ENCODE measurements around the gene CHMP4B.

The CHMP4B gene, protein sequence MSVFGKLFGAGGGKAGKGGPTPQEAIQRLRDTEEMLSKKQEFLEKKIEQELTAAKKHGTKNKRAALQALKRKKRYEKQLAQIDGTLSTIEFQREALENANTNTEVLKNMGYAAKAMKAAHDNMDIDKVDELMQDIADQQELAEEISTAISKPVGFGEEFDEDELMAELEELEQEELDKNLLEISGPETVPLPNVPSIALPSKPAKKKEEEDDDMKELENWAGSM

DNA sequence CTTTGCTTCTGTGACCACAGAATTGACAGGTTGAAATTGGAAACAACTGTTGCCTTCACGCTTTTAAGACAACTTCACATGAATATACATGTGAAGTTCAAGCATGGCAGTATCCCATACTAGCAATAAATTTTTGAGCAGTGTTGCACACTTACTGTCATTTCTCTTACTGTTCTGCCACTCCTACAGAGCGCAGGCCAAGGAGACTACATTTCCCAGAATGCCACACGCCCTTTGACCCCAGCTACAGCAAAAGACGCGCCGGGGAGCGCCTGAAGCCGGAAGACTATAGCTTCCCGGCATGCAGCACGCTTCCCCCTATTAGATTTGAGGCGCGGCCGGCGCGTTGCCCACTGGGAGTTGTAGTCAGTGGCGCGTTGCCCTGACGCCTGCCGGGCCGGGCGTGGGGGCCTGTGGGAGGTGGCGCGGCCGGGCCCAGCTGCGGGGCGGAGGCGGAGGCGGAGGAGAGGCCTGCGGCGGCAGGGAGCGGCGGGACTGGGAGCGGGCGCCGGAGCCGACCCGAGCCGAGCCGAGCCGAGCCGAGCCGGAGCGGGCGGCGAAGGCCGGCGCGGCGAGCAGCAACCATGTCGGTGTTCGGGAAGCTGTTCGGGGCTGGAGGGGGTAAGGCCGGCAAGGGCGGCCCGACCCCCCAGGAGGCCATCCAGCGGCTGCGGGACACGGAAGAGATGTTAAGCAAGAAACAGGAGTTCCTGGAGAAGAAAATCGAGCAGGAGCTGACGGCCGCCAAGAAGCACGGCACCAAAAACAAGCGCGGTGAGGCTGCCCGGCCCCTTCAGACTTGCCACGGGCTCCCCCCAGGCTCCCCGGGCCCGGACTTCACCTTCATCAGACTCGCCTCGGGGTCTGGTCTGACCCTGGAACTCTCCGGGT lies at the start of gene CHMP4B:
Gene CHMP4B (plus strand): TSS at position 464 of the 891 bp plus-strand sequence. CDS start 121 bp downstream, at position 585.
- DNase-seq (ENCODE audit: low spot score) = peak; percentile 98

- DNase-seq (ENCODE audit: low spot score) = no peak
These were observed 49.4 kb upstream of the CHMP4B start for GRCh38 chr20:33761698-33762250.

DNA sequence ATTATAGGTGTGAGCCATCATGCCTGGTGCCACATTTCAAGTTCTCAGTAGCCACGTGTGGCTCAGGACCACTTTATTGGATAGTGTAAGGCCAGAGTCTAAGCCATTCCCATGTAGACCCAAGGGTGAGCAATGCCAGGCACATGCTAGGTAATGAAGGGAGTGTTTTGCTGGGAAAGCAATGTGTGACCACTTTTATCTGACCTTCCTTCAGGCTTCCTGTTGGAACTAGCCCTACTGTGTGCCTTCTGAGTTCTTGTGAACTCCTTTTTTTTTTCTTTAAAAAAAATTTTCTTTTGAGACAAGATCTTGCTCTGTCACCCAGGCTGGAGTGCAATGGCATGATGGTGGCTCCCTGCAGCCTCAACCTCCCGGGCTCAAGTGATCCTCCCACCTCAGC lies 46.0 kb upstream of the CHMP4B start:
- no peak for DNase-seq (ENCODE audit: low spot score)

GRCh38 chr20:33765592-33765991 lies 45.6 kb upstream of the CHMP4B start:
- no peak for DNase-seq (ENCODE audit: low spot score)

DNA sequence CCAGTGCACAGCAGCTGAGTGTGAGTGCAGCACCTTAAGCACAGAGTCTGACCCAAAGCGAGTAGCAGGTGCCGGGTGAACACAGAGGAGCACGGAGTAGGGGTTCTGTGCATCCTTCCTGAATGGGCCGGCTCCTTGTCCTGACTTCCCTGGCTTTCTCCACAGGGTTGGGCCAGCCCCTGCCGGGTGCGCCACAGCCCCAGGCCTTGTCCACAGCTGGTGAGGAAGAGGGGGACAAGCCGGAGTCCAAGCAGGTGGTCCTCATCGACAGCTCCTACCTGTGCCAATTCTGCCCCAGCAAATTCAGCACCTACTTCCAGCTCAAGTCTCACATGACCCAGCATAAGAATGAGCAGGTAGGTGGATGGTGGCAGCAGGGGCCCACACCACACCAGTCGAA lies 44.5 kb upstream of the CHMP4B start:
- no peak for DNase-seq (ENCODE audit: low spot score)

GRCh38 chr20:33767777-33768138 lies 43.4 kb upstream of the CHMP4B start:
- no peak for DNase-seq (ENCODE audit: low spot score)

- no peak for DNase-seq (ENCODE audit: low spot score)
These were observed 42.1 kb upstream of the CHMP4B start for GRCh38 chr20:33769043-33769442.

DNA sequence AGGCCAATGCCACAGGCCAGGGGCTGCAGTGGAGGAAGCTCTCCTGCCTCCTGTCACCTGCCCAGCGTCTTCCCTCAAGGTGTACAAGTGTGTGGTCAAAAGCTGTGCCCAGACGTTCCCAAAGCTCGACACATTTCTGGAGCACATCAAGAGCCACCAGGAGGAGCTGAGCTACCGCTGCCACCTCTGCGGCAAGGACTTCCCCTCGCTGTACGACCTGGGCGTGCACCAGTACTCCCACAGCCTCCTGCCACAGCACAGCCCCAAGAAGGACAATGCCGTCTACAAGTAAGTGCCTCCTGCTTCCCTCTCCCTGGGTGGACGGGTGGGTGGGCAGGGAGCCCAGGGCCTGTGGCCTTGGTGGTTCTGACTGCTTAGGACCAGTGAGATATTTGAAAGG lies 41.1 kb upstream of the CHMP4B start:
- DNase-seq (ENCODE audit: low spot score) = no peak

DNA sequence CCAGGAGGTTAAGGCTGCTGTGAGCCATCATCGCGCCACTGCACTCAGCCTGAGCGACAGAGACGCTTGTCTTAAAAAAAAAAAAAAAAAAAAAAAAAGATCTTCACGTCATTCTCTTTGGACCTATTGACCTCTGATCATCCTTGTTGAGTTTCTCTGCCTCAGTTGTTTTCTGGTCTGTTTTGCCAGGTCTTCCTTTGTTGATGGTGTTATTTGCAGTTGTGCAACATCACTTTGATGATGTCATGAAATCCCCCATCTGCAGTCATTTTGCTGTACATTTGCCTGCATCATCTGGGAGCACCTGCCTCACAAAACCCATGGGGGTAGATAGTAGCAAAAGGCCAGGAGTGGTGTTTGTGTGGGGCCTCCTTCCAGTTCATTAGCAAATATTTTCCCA lies 39.2 kb upstream of the CHMP4B start:
- DNase-seq (ENCODE audit: low spot score) = no peak

GRCh38 chr20:33772439-33772838 lies 38.7 kb upstream of the CHMP4B start:
- DNase-seq (ENCODE audit: low spot score) = no peak

DNA sequence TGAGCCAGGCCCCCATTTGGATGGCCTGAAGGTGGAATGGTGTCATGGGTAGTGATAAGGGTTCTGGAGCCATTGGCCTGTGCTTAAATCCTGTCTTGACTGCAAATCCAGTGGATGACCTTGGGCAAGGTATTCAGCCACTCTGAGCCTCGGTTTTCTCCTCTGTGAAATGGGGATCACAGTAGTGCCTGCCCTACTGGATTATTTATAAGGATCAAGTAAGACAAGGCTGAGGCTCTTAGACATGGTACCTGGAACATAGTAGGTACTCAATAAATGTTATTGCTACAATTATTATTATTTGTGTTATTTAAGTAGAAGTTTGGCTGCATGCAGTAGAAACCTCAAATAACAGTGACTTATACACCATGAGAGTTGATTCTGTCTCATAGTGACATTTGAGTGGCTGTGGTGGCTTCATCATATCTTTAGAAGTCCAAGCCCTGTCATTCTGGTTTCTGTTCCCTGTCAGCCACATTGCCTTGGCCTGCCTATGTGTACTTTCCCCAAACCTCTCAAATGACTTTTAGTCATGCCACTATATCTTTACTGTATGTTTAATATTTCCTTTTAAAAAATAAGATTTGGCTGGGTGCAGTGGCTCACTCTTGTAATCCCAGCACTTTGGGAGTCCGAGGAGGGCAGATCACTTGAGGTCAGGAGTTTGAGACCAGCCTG lies 37.6 kb upstream of the CHMP4B start:
- DNase-seq (ENCODE audit: low spot score) = no peak

DNA sequence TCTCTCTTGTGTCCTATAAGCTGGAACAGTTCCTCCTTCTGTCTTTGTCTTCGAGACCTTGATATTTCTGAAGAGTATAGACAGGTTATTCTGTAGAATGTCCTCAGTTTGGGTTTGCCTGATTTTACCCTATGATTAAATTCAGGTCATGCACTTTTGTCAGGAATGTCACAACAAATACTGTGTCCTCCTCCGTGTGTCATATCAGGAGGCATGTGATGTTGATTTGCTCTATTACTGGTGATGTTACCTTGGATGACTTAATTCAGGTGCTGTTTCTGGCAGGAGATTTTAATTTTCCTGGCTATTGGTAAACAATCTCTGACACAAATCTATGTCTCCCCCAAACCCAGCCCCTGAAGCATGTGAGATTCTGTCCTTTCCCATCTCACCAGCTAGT lies 33.3 kb upstream of the CHMP4B start:
- DNase-seq (ENCODE audit: low spot score) = no peak

- no peak for DNase-seq (ENCODE audit: low spot score)
These were observed 30.0 kb upstream of the CHMP4B start for GRCh38 chr20:33781133-33781532.

- DNase-seq (ENCODE audit: low spot score) = no peak
These were observed 29.2 kb upstream of the CHMP4B start for GRCh38 chr20:33781945-33782344.

DNA sequence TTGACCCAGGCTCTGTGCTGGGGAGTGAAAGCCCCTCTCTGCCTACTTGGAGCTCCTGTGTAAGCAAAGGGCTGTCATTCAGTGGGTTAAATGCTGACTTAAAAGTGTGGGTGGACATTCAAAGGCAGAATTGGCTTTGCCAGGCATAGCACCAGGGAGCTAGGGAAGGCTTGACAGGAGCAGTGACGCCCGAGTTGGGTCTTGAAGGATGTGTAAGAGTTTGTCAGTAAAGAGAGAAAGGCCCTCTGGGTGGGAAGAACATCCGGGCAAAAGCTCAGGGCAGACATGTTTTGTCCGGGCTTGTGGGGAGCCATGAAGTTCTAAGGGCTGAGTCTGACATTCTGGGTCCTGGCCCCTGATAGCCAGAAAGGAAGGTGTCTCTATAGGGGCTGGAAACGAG lies 27.9 kb upstream of the CHMP4B start:
- DNase-seq (ENCODE audit: low spot score) = no peak

DNA sequence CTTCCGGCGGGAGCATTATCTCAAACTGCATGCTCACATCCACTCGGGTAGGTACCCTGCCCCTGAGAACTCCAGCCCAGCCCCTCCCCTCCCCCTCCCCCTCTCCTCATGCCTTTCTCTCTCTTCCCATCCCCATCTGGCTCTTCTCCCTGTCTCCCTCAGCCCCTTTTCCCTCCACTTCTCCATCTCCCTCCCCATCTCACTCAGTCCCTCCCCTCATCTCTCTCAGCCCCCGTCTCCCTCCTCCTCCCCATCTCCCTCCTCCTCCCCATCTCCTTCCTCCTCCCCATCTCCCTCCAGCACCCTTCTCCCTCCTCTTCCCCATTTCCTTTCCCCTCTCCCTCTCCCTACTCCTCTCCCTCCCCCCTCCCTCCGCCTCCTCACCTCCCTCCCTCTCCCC lies 27.3 kb upstream of the CHMP4B start:
- DNase-seq (ENCODE audit: low spot score) = no peak

DNA sequence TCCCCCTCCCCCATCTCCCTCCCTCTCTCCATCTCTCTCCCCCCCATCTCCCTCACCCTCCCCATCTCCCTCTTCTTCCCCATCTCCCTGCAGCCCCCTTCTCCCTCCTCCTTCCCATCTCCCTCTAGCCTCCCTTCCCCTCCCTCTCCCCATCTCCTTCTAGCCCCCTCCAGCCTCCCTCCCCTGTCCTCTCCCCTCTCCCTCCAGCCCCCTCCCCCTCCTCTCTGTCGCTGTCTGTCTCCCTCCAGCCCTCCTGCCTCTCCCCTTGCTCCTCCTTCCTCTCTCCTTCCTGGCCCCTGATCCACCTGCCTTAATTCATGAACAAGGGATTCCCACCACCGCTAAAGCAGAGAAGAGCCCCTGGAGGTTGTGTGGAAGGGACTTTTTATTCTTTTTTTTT lies 26.9 kb upstream of the CHMP4B start:
- no peak for DNase-seq (ENCODE audit: low spot score)

- DNase-seq (ENCODE audit: low spot score) = no peak
These were observed 25.6 kb upstream of the CHMP4B start for GRCh38 chr20:33785503-33785902.

- DNase-seq (ENCODE audit: low spot score) = no peak
These were observed 23.8 kb upstream of the CHMP4B start for GRCh38 chr20:33787253-33787891.

DNA sequence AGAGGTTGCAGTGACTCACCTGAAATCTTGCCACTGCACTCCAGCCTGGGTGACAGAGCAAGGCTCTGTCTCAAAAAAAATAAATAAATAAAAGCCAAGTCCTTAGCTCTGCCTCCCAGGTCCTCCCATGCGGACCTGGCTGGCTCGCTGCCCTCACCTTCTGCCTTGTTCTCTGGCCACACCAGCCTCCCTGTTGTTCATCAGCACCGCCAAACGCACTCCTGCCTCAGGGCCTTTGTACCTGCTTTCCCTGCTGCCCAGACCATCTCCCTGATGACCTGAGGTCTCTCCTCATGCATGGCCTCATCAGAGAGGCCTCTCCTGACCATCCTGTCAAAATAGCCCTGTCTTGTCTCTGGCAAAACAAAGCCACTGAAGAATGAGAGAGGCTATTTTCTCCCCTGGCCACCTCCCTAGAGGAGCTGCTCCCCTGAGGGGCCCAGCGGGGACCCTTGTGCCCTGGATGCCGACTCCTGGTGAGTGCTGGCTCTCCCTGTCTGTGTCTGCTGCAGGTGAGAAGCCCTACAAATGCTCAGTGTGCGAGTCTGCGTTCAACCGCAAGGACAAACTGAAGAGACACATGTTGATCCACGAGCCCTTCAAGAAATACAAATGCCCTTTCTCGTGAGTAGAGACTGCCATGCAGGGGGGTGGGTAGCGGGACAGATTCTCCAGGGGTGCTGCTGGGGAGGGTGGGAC lies 22.6 kb upstream of the CHMP4B start:
- no peak for DNase-seq (ENCODE audit: low spot score)

GRCh38 chr20:33789109-33789857 lies 21.9 kb upstream of the CHMP4B start:
- DNase-seq (ENCODE audit: low spot score) = no peak
